Retinal pigment epithelial cell (primary cell): ENCODE results near the gene NDUFS3.
A peak's percentile ranks its signal among the peaks of the same experiment; 100 is the strongest.
"Not testable (repeated sequence)": the region's sequence is repeated elsewhere in the genome, so short reads cannot be mapped to it uniquely, and the experiment has no call there.

Experiments
- DNase-seq: peaks from one replicate; pipeline ENCODE4 v3.0.0-alpha.2; 2010; ENCODE audit warnings: low read depth
- H3K4me3 ChIP-seq: 2 replicates; pipeline ENCODE4 v1.5.1; 2011; ENCODE audit warnings: mild to moderate bottlenecking, low read length, control low read depth, moderate library complexity
- TF ChIP-seq, protein P1 (sequence below): conservative IDR thresholded peaks from 2 replicates; pipeline ENCODE4 v1.5.1; 2011; ENCODE audit warnings: low read depth, low read length, control low read depth, inconsistent platforms

NDUFS3 gene

DNA sequence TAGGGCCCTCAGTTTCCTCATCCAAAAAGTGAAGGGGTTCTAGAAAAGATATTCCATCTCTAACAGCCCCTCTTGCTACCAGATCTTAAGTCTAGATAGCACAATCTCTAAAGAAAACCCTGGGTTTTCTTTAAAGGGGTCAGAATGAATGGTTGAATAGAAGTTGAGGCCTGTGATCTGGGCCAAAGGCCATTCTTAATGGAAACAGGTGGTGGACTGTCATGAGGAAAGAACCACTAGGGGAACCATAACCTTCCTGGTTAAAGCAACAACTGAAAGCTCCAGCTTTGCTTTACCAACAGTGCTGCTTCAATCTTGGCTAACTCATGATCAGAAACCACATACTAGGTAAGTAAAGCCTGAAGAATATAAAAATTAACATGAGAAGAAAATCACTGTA lies 27.8 kb upstream of the NDUFS3 start:
- TF ChIP-seq, protein P1, sequence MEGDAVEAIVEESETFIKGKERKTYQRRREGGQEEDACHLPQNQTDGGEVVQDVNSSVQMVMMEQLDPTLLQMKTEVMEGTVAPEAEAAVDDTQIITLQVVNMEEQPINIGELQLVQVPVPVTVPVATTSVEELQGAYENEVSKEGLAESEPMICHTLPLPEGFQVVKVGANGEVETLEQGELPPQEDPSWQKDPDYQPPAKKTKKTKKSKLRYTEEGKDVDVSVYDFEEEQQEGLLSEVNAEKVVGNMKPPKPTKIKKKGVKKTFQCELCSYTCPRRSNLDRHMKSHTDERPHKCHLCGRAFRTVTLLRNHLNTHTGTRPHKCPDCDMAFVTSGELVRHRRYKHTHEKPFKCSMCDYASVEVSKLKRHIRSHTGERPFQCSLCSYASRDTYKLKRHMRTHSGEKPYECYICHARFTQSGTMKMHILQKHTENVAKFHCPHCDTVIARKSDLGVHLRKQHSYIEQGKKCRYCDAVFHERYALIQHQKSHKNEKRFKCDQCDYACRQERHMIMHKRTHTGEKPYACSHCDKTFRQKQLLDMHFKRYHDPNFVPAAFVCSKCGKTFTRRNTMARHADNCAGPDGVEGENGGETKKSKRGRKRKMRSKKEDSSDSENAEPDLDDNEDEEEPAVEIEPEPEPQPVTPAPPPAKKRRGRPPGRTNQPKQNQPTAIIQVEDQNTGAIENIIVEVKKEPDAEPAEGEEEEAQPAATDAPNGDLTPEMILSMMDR: peak; percentile 48
- DNase-seq: no peak
- H3K4me3 ChIP-seq: peak overlapping the region; percentile 84

DNA sequence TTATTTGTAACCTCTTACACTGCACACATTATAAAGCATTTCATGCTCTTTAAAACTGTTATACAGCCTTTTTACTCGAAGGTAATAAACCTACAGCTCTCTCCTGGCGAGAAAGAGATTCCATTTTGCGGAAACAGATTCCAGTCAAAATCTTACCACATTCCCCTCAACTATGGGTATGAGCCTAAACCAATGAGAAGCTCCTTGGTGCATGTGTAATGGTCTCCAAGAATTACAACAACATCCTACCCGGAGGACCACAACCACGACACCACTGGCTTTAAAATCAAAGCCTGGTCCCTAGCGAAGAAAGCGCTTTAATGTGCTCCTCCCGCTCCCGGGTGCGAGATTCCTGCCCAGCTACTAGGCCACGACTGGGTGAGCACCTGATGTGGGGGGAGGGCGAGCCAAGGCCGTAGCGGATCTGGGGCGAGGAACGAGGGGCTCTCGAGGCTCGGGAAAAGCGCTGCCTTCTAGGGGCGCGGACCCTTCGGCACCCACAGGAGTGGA lies 26.8 kb upstream of the NDUFS3 start:
- DNase-seq: no peak
- TF ChIP-seq, protein P1: no peak
- peak overlapping the region; percentile 84 for H3K4me3 ChIP-seq

DNA sequence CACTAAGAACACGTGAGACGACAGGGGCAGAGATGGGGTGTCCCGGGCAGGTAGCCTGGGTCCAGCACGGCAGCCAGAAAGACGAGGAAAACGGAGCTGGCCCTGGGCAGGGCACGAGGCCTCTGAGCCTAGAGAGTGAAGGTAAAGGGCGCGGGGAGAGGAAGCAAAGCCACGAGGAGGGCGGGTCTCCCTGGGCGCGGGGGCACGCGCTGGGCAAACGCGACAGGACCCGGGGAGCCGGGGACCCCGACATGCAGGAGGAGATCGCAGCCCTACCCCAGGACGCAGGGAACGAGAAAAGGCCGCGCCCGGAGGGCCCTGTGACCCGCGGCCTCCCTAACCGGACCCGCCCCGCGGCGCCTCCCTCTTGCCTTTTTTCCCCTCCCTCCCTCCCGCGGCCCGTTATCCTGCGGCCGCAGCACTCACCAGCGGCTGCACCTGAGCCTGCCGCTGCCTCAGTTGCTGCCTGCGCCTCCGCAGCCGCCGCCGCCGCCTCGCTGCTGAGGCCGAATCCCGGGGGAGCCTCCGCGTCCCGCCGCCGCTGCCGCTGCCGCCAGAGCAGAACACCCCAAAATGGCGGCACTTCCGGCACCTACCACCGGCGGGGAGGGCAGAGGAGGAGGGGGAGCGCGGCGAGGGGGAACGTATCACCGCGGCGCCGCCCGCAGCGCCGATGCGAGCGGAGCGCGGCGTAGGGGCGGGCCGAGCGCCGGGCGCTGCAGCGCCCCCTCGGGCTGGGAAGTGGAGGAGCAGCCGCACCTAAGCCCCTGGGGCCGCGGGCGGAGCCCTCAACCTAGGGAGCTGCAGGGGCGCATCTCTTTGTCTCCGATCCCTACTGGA lies 26.1 kb upstream of the NDUFS3 start, which contains the start of gene CELF1:
CELF1 (minus strand) TSS at position 567 of the 840 bp plus-strand sequence. CDS start 53,609 bp downstream, outside the sequence.
- peak; percentile 52 for DNase-seq
- peak within 1 kb of the TSS; percentile 84 for H3K4me3 ChIP-seq

GRCh38 chr11:47553406-47553743 lies 25.5 kb upstream of the NDUFS3 start:
- no peak for DNase-seq
- TF ChIP-seq, protein P1: no peak
- H3K4me3 ChIP-seq: peak overlapping the region; percentile 69

More for the DNA sequence above, 26.1 kb upstream of the NDUFS3 start, which contains the start of gene CELF1:
- TF ChIP-seq, protein P1: peak; percentile 68

- DNase-seq, H3K4me3 ChIP-seq: not testable (repeated sequence)
These were observed 21.9 kb upstream of the NDUFS3 start for GRCh38 chr11:47557004-47557403.

DNA sequence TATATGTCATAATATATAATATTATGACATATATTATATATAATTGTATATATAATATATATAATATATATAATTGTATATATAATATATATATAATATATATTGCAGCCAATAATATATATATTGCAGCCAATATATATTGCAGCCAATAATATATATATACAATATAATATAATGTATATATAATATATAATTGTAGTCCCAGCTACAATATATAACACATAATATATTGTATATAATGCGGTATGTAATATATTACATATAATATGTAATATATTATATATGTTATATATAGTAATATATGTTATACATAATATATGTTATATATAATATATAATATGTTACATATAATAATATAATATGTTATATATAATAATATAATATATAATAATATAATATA lies 20.2 kb upstream of the NDUFS3 start:
- no peak overlapping the region for H3K4me3 ChIP-seq
- TF ChIP-seq, protein P1: no peak

GRCh38 chr11:47560426-47560825 lies 18.4 kb upstream of the NDUFS3 start:
- H3K4me3 ChIP-seq: no peak overlapping the region
- DNase-seq: no peak

More for the DNA sequence above, 20.2 kb upstream of the NDUFS3 start:
- DNase-seq: no peak

DNA sequence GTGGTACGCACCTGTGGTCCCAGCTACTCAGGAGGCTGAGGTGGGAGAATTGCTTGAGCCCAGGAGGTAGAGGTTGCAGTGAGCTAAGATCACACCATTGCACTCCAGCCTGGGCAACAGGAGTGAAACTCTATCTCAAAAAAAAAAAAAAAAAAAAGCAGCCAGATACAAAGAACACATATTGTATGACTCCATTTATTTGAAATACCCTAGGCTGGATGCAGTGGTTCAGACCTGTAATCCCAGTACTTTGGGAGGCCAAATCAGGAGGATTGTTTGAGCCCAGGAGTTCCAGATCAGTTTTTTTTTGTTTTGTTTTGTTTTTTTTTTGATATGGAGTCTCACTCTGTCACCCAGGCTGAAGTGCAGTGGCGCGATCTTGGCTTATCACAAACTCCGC lies 16.5 kb upstream of the NDUFS3 start:
- H3K4me3 ChIP-seq, DNase-seq: not testable (repeated sequence)

More at GRCh38 chr11:47560426-47560825, 18.4 kb upstream of the NDUFS3 start:
- TF ChIP-seq, protein P1: no peak

GRCh38 chr11:47564366-47564765 lies 14.5 kb upstream of the NDUFS3 start:
- DNase-seq, H3K4me3 ChIP-seq: not testable (repeated sequence)
